ENCODE measurements around the gene ITIH4.

Gene ITIH4

DNA sequence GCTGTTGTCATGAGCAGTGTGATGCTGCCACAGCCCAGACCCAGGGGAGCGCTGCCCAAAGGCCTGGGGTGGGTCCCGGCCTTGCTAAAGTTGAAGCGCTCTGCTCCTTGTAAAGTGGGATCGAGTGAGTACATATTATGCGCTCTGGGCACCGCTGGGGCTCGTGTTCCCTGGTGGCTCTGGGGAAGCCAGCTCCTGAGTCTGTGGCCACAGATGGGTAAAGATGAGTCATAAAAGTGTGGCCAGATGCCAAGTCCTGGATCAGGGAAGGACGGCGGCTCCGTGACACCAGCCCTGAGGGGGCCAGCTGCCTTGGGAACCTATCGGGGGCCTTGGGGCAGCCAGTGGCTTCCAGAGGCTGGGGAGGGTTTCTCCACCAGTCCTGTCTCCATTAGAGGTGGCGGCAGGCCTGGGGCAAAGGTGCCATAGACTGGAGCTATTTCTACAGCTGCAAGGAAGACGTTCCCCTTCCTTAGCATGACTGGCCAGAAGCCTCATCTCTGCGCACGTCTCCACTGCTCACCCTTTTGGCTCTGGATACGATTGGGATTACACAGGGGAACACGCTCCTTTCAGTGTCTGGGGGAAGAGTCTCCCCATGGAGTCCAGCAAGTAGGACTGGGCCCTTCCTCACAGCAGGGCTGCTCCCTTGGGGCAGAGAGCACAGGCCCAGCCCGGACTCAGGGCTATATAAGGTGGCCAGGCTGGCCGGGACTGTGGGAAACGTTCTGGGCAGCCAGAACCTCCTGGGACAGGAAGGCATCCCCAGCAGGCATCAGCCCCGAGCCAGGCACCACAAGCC lies 1.2 kb upstream of the ITIH4 start:
- DNase-seq (ENCODE audit: low spot score) = no peak

- no peak for DNase-seq (ENCODE audit: low spot score)
These were observed 487 bp downstream of the ITIH4 start for GRCh38 chr3:52829906-52830463.

GRCh38 chr3:52829482-52829881 lies 990 bp downstream of the ITIH4 start:
- no peak for DNase-seq (ENCODE audit: low spot score)

DNA sequence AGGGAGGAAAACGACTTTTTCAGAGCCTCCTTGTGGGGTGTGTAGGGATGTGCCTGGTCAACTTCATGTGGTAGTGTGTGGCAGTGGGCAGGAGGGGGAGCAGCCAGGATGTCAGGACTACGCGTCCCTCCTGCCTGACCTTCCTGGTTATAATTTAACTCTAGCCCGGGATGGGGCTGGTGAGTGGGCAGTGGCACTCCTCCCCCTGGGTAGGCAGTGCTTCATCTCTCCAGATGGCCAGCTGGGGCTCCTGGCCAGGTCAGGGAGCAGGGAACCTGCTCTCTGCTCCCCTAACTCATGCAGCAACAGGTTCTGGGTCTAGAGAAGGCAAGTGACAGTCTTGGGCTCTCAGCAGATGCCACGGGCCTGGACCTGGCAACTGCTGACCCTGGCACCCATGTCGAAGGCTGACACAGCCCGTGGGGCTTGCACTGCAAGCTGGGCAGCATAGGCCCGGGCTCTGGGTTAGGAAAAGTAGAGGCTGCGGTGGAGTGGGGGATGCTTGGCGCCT lies 2.6 kb downstream of the ITIH4 start:
- peak; percentile 43 for DNase-seq (ENCODE audit: low spot score)

- no peak for DNase-seq (ENCODE audit: low spot score)
These were observed 3.0 kb downstream of the ITIH4 start for GRCh38 chr3:52827441-52827840.

- no peak for DNase-seq (ENCODE audit: low spot score)
These were observed 6.4 kb downstream of the ITIH4 start for GRCh38 chr3:52824037-52824436.

GRCh38 chr3:52822363-52822762 lies 8.1 kb downstream of the ITIH4 start:
- no peak for DNase-seq (ENCODE audit: low spot score)

- DNase-seq (ENCODE audit: low spot score) = peak; percentile 63
These were observed 9.7 kb downstream of the ITIH4 start for GRCh38 chr3:52820736-52821135.

GRCh38 chr3:52819936-52820335 lies 10.5 kb downstream of the ITIH4 start:
- no peak for DNase-seq (ENCODE audit: low spot score)

DNA sequence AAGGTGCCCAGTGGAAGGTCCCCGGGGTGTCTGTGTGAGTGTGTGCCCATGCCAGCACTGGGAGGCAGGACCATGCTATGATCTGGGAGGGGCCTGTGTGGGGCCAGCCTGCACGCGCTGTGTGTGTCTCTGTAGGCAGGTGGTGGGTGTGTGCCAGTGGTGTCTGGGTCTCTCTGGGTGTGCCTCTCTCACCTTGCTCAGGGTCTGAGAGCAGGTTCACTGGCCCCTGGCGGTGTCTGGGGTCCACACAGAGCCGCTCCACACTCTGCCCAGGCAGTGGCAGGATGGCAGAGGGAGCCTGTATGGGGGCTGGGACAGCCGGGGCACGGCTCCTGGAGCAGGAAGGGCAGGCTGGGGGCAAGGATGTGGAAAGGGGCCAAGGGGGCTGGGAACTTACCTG lies 12.6 kb downstream of the ITIH4 start:
- no peak for DNase-seq (ENCODE audit: low spot score)

GRCh38 chr3:52817221-52817620 lies 13.3 kb downstream of the ITIH4 start:
- DNase-seq (ENCODE audit: low spot score) = no peak

DNA sequence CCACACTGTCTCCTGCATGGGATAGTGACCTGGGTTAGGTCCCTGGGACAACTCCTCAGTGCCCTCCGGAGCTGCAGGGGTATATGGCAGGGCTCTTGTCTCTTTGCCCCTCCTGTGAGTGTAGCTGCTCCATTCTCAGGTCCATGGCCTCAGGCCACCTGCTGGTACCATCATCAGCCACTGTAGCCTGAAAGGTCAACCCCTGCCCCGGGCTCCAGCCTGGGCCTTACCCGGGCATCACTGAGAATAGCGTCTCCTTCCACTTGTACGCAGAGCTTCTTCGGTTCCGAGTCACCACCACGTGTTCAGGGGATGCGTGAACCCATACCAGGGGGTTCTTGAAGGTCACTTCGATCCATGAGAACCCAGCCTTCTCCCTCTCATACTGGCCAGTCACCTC lies 13.8 kb downstream of the ITIH4 start:
- DNase-seq (ENCODE audit: low spot score) = no peak

DNA sequence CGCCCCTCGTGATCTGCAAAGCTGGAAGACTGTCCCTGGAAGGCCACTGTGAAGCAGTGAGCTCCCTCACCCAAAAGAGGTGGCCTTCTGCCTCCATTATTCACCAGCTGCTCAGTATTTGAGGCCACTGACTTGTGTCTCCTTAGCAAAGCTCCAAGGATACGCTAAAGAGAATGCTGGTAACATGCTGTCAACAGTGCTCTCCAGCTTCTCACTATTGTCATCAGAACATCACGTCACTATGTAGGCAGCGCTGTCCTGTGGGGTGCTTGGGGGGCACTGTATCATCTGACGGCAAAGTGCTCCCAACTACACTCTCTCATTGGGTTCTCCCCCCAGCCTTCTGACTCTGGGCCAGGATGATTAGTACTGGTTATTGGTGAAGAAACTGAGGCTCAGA lies 14.3 kb downstream of the ITIH4 start:
- no peak for DNase-seq (ENCODE audit: low spot score)

GRCh38 chr3:52813810-52814209 lies 16.7 kb downstream of the ITIH4 start:
- no peak for DNase-seq (ENCODE audit: low spot score)

DNA sequence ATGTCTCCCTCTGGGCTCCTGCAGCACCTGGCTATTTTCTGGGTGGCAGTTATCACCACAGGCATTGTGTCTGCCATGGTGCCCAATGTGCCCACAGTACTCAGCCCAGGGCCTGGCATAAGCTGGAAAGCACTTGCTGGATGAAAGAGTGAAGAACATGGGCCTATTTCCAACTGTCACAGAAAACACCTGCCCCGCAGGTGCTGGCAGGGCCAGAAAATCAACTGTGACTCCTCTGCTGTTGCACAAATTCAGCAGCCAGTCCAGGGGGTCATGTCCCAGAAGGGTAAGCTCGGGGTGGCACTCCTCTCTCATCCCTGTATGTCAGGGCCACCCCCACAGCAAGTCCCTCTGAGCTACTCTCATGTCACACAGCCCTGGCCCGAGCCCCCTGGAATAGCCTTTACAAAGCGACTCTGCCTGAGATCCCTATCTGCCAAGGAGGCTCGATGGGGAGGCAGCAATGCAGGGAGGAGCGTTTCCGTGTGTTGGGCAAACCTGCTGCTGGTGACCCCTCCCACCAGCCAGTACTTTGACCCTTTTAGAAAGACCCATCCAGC lies 18.9 kb downstream of the ITIH4 start:
- DNase-seq (ENCODE audit: low spot score) = peak; percentile 38

GRCh38 chr3:52810923-52811322 lies 19.5 kb downstream of the ITIH4 start:
- DNase-seq (ENCODE audit: low spot score) = no peak

DNA sequence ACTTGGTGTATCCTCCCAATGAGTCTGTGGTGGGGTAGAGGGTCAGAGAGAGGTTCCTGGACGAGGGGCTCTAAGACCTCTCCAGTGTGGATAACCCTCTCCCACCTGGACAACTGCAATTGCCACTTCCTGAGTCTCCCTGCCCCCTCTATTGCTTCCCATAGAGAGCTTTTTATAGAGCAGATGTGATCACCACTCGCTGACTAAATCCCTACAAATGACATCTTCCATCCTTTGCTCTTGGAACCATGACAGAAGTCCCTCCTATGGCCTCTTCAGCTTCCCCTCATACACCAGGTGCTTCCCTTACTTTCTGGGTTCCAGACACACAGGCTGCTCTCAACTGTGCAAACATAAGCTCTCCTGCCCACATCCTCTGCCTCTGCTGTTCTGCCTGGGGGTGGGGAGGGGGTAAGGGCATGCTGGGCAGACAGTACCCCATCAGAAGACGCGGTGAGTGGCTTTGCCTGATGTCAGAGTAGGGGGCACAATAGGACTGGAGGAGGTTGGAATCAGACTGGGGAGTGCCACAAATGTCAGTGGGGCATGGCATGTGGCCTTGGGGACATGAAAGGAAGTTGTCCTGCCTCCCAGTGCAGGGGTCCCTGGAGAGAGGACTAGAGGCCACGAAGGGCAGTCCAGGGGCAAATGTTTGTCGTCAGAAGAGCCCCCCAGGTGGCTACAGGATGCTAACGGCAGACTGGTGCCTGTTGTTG lies 20.7 kb downstream of the ITIH4 start:
- DNase-seq (ENCODE audit: low spot score) = no peak

GRCh38 chr3:52809149-52809548 lies 21.3 kb downstream of the ITIH4 start:
- no peak for DNase-seq (ENCODE audit: low spot score)

DNA sequence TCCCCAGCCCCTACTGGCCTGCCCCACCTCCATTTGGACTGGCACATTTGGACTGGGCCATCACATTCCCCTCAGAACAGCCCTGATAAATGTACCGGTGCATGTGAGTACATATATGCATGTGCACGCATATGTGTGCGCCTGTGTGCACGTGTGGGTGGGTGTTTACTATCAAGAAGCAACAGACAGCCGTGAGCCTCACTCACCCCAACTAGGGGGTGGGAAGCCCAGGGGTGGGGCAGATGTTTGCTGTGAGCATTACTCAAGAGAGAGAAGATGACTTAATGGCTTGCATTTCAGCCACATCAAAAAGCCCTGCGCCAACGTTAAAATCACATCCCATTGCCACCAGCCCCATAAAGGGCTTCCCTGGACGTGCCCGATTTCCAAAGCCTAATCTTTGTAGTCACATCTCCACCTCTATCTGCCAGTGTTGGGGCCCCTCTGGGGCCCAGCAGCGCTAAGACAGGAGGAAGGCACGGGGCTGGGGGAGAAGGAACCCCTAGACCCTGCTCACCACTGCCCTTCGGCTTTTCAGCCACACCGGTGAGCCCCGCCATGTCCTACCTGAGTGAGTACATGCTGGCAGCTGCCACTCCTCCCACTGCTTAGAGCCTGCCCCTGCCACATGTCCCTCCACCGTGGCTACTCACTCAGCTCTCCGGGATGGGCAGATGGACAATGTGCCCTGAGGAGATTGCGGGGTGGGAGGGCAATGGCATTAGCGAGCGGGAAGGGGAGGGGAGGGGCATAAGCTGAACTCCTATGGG lies 25.0 kb downstream of the ITIH4 start:
- DNase-seq (ENCODE audit: low spot score) = no peak

GRCh38 chr3:52801839-52802238 lies 28.6 kb downstream of the ITIH4 start:
- DNase-seq (ENCODE audit: low spot score) = no peak

GRCh38 chr3:52800079-52800478 lies 30.4 kb downstream of the ITIH4 start:
- DNase-seq (ENCODE audit: low spot score) = no peak

GRCh38 chr3:52798978-52799476 lies 31.4 kb downstream of the ITIH4 start:
- peak; percentile 59 for DNase-seq (ENCODE audit: low spot score)

All from HuH-7 (cell line).